GM12874 (cell line): ENCODE results near the gene SASH1.

Experiments
- CTCF ChIP-seq: IDR thresholded peaks from 2 replicates; pipeline ENCODE4 v1.5.1; 2011; ENCODE audit warnings: low read depth, mild to moderate bottlenecking, control low read depth, low read length, moderate library complexity; ENCODE audit not compliant: insufficient read depth

SASH1 gene

GRCh38 chr6:148535976-148536375 is 193.3 kb downstream of the SASH1 start:
- no peak for TF ChIP-seq CTCF

DNA sequence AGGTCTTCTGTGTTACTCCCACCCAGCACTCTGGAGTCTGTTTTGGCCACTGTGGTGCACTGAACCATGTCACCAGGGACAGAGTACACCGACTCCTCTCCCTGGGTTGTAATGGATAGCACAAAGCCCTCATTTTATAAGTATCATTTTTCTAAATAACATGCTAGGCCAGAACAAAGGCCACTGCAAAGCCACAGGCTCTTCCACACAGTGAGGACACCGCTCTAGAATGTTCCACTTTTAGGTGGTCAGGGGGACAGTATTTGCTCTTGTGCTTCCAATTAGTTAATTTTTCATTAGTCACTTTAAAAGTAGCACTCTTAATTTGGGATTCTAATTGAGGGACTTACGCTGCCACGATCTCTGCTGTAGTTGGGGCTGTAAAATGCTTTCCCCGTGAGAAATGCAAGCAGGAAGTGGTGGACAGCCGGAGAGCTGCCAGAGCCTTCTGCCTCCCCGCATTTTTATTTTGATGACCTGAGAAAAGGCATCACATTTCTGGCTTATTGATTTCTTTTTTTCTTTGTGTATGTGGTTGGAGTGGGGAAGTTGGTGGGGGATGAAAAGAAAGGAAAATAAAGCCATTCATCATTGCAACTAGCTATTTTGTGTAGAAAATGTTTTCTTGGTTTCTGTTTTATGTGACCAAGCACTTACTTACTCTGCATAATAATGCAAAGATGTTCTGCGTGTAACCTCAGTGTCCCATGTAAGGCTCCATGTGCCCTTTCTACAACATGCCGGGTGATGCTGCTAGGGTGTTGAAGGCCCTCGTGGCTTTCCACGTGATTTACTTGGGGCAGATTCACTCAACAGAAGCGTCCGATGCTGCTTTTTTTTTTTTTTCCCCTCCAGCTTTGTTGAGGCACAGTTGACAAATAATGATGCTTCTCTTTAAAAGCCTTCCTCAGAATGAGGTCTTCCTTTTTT is 195.9 kb downstream of the SASH1 start:
- TF ChIP-seq CTCF = no peak

DNA sequence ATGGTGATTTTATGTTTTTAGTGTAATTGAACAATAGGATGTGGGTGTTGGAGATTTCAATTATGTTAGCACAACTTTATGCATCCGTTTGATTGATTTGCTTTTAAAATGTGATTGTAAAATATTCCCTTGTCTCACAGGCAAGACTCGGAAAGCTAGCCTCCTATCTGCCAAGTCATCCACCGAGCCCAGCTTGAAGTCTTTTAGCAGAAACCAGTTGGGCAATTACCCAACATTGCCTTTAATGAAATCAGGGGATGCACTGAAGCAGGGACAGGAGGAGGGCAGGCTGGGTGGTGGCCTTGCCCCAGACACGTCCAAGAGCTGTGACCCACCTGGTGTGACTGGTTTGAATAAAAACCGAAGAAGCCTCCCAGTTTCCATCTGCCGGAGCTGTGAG is 200.9 kb downstream of the SASH1 start:
- no peak for TF ChIP-seq CTCF

DNA sequence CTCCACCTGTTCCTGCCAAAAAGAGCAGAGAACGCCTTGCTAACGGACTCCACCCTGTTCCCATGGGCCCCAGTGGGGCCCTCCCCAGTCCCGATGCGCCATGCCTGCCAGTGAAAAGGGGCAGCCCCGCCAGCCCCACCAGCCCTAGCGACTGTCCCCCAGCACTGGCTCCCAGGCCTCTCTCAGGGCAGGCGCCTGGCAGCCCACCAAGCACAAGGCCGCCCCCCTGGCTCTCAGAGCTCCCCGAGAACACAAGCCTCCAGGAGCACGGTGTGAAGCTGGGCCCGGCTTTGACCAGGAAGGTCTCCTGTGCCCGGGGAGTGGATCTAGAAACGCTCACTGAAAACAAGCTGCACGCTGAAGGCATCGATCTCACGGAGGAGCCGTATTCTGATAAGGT is 201.8 kb downstream of the SASH1 start:
- no peak for TF ChIP-seq CTCF

DNA sequence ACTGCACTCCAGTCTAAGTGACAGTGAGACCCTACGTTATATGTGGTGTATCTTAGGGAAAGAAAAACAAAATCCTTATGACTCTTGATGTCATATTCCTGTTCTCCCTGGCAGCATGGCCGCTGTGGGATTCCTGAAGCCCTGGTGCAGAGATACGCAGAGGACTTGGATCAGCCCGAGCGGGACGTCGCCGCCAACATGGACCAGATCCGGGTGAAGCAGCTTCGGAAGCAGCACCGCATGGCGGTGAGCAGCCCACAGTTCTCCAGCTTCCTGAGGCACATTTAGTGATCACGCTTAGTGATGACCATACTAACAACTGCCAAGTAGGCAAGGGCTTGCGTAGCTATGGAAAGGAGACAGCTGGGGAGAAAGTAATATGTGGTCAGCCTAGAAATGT is 203.3 kb downstream of the SASH1 start:
- no peak for TF ChIP-seq CTCF

GRCh38 chr6:148547110-148547509 is 204.5 kb downstream of the SASH1 start:
- no peak for TF ChIP-seq CTCF

DNA sequence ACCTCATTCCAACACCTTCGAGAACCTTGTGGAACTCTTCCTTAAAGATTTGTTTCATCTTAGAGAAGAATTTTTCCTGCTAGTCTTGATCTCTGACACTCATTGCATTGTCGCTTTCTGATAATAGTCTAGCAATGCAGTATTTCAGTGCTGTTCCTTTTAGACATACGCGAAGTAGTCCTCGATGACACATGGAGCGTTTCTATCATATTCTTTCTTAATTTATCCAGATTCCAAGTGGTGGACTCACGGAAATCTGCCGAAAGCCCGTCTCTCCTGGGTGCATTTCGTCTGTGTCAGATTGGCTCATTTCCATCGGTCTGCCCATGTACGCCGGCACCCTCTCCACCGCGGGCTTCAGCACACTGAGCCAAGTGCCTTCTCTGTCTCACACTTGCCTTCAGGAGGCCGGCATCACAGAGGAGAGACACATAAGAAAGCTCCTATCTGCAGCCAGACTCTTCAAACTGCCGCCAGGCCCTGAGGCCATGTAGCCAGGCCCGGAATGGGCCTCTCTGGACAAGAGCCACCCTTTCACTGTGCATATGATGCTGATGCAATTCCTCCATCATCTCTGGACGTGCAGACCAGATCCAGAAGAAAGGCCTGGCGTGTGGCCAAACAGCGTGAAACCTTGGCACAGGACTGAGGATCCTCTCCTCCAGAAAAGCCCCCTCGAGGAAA is 205.6 kb downstream of the SASH1 start:
- no peak for TF ChIP-seq CTCF
